ENCODE data around the gene UBASH3B.
A peak's percentile ranks its signal among the peaks of the same experiment; 100 is the strongest.
"Not testable (repeated sequence)": the region's sequence is repeated elsewhere in the genome, so short reads cannot be mapped to it uniquely, and the experiment has no call there.

Gene UBASH3B

GRCh38 chr11:122863154-122863553 lies 207.6 kb downstream of the UBASH3B start:
- DNase-seq: not testable (repeated sequence)

- DNase-seq: peak; percentile 56
These were observed 208.3 kb downstream of the UBASH3B start for GRCh38 chr11:122863704-122864326.

Data from right hindlimb (tissue), 1 donor.